ENCODE results near the gene SLC25A45.

SLC25A45 gene

GRCh38 chr11:65396769-65397745, 14.6 kb upstream of the SLC25A45 start:
- DNase-seq (ENCODE audit: low read depth, low spot score): no peak
- TF ChIP-seq CTCF (IDR thresholded peaks at IDR 0.05; ENCODE audit: insufficient read depth, low read length, missing control alignments): no peak
- CTCF ChIA-PET: interaction anchor here (1.7 to 11.7 kb wide), 2 partner anchors 9 to 19 kb away, joined by 6 to 123 read pairs; no protein-coding TSS in a partner anchor
- H3K4me3 ChIP-seq (ENCODE audit: low read depth, low read length): no peak overlapping the region
- POLR2A ChIA-PET: interaction anchor here (0.7 kb wide), 1 partner anchor 20 kb away, joined by 3 read pairs; no protein-coding TSS in a partner anchor

DNA sequence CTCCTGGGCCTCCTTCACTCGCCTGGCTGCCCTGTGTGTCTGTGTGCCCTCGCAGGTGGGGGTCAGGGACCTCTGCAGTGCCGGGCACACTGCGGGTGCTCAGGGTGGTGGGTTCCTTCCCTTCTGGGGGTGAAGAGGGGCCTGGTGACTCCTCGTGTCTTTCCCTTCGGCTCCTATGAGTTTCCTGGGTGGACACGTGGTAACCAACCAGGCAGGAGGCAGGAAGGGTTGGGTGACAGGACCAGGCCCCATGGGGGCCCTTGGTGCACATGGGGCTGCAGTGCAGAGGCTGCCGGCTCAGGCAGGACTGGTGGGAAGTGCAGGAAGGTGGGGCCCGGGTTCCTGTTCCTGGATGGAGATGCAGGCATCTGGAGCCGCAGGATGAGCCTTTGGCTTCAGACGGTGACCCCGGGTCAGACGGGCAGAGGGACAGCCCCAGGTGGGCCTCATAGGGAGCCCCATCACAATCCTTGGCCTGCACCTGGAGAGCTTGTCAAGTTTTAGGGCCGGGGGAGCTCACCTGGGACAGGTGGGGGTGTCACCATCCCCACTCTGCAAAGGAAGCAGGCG, 13.6 kb upstream of the SLC25A45 start:
- no peak for DNase-seq (ENCODE audit: low read depth, low spot score)
- POLR2A ChIA-PET: no interaction called here
- TF ChIP-seq CTCF (IDR thresholded peaks at IDR 0.05; ENCODE audit: insufficient read depth, low read length, missing control alignments): no peak
- no peak overlapping the region for H3K4me3 ChIP-seq (ENCODE audit: low read depth, low read length)
- CTCF ChIA-PET: no interaction called here

- DNase-seq (ENCODE audit: low read depth, low spot score): no peak
- ChIA-PET POLR2A (interaction anchor here (1.0 kb wide), 1 partner anchor 29 kb away, joined by 4 read pairs; the partner anchor contains the start of gene NEAT1), CTCF (interaction anchor here (2.9 kb wide), 1 partner anchor 22 kb away, joined by 10 read pairs; no protein-coding TSS in a partner anchor)
- no peak overlapping the region for H3K4me3 ChIP-seq (ENCODE audit: low read depth, low read length)
- no peak for TF ChIP-seq CTCF (IDR thresholded peaks at IDR 0.05; ENCODE audit: insufficient read depth, low read length, missing control alignments)
Measured at GRCh38 chr11:65394125-65394536, 11.7 kb upstream of the SLC25A45 start.

DNA sequence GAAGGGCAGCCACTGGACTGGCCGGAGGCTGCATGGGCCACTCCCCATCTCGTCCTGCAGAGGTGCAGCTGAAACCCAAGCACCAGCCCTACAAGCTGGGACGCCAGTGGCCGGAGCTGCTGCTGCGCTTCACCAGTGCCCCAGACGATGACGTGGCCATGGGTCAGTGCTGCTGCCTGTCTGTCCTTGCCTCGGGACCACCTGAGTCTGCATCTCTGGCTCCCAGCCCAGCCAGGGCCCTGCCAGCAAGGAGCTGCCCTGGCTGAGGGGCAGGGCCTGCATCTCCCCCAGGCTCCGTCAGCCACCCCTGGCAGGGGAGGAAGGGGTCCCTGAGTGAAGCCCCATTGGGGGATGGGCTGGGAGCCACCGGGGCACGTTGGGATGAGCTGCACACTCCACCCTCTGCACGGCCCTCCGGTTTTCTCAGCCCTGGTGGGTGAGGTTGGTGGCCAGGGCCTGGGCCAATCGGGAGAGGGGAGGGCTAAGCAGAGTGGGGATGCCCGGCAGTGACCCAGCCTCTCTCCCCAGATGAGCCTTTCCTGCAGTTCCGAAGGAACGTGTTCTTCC, 11.2 kb upstream of the SLC25A45 start:
- TF ChIP-seq CTCF (IDR thresholded peaks at IDR 0.05; ENCODE audit: insufficient read depth, low read length, missing control alignments): no peak
- DNase-seq (ENCODE audit: low read depth, low spot score): no peak
- CTCF ChIA-PET: interaction anchor here (2.9 kb wide), 1 partner anchor 23 kb away, joined by 10 read pairs; no protein-coding TSS in a partner anchor
- POLR2A ChIA-PET: no interaction called here
- H3K4me3 ChIP-seq (ENCODE audit: low read depth, low read length): no peak overlapping the region

DNA sequence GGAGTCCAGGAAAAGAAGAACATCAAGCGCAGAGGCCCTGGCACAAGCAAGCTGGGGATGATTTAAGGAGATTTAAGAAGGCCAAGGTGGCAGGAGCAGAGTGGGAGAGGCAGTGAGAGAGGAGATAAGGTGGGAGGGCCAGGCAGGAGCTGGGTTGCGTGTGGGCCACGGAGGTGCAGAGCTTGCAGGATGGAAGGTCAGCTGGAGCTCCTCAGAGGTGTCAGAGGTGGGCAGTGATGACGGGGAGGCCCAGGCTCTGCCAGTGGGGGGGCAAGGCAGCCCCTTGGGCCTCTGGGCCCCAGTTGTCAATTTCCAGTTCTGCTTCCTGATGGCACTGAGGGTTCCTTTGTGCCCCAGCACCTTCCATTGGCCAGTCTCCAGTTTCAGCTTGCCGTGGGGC, 10.5 kb upstream of the SLC25A45 start:
- DNase-seq (ENCODE audit: low read depth, low spot score): no peak
- CTCF ChIA-PET: interaction anchor here (2.9 kb wide), 1 partner anchor 23 kb away, joined by 10 read pairs; no protein-coding TSS in a partner anchor
- no peak for TF ChIP-seq CTCF (IDR thresholded peaks at IDR 0.05; ENCODE audit: insufficient read depth, low read length, missing control alignments)
- no peak overlapping the region for H3K4me3 ChIP-seq (ENCODE audit: low read depth, low read length)
- POLR2A ChIA-PET: no interaction called here
